Measurements from ENCODE around the gene TRMT112.

DNA sequence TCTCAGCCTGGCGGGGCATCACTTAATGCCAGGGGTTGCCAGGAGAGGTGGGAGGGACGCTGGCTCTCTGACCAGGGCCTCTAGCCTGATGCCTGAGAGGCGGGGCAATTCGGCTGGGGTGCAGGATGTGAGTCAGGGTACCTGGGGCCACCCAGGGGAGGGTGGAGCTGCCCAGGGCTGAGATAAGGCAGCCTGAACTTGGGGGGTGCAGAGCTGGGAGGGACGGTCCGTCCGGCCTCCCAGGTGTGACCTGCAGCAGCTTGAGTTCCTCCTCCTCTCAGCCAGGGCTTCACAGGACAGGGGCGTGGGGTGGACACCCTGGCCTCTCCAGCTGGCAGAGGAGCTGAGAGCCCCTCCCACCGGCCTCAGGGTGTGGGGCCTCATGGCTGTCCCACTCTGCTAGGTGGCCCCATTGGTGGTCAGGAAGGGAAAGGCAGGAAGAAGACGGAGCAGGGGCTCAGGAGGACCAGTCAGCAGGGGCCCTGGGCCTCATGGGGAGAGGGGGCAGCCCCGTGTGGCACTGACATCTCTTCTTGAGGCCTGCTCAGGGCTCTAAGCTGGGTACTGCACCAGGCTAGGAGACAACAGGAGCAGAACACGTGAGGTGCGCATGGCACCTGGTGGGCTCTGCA is 40.7 kb upstream of the TRMT112 start:
- TF ChIP-seq TCF7L2 (IDR thresholded peaks at IDR 0.05; ENCODE audit: low read depth, low read length) (no peak), POLR2AphosphoS5 (IDR thresholded peaks at IDR 0.05; ENCODE audit: low read depth, low read length) (no peak)
- TF ChIP-seq, protein P1, sequence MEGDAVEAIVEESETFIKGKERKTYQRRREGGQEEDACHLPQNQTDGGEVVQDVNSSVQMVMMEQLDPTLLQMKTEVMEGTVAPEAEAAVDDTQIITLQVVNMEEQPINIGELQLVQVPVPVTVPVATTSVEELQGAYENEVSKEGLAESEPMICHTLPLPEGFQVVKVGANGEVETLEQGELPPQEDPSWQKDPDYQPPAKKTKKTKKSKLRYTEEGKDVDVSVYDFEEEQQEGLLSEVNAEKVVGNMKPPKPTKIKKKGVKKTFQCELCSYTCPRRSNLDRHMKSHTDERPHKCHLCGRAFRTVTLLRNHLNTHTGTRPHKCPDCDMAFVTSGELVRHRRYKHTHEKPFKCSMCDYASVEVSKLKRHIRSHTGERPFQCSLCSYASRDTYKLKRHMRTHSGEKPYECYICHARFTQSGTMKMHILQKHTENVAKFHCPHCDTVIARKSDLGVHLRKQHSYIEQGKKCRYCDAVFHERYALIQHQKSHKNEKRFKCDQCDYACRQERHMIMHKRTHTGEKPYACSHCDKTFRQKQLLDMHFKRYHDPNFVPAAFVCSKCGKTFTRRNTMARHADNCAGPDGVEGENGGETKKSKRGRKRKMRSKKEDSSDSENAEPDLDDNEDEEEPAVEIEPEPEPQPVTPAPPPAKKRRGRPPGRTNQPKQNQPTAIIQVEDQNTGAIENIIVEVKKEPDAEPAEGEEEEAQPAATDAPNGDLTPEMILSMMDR (IDR thresholded peaks at IDR 0.05), result no peak
- TF ChIP-seq, protein P2, sequence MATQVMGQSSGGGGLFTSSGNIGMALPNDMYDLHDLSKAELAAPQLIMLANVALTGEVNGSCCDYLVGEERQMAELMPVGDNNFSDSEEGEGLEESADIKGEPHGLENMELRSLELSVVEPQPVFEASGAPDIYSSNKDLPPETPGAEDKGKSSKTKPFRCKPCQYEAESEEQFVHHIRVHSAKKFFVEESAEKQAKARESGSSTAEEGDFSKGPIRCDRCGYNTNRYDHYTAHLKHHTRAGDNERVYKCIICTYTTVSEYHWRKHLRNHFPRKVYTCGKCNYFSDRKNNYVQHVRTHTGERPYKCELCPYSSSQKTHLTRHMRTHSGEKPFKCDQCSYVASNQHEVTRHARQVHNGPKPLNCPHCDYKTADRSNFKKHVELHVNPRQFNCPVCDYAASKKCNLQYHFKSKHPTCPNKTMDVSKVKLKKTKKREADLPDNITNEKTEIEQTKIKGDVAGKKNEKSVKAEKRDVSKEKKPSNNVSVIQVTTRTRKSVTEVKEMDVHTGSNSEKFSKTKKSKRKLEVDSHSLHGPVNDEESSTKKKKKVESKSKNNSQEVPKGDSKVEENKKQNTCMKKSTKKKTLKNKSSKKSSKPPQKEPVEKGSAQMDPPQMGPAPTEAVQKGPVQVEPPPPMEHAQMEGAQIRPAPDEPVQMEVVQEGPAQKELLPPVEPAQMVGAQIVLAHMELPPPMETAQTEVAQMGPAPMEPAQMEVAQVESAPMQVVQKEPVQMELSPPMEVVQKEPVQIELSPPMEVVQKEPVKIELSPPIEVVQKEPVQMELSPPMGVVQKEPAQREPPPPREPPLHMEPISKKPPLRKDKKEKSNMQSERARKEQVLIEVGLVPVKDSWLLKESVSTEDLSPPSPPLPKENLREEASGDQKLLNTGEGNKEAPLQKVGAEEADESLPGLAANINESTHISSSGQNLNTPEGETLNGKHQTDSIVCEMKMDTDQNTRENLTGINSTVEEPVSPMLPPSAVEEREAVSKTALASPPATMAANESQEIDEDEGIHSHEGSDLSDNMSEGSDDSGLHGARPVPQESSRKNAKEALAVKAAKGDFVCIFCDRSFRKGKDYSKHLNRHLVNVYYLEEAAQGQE (IDR thresholded peaks at IDR 0.05; ENCODE audit: insufficient read depth in 1 of 2, low read depth in 2 of 2, low read length in 1 of 2), result no peak
